ENCODE results near the gene THPO. TPM values are rescaled to one million over a fixed set of nuclear protein-coding genes. Genes with fewer than 3 reads are reported as not detected.

THPO gene
- total RNA-seq, 1 experiment from 2014 or later, result 0.55 TPM

GRCh38 chr3:184333700-184334099 is 44.3 kb downstream of the THPO start (continued):
- TF ChIP-seq ZNF425 (CRISPR knock-in tag; conservative IDR thresholded peaks at IDR 0.05) (no peak), ZBTB21 (CRISPR knock-in tag; IDR thresholded peaks at IDR 0.05; ENCODE audit: borderline replicate concordance) (no peak), FOXJ3 (CRISPR knock-in tag; IDR thresholded peaks at IDR 0.05; ENCODE audit: borderline replicate concordance) (no peak), STAT6 (CRISPR knock-in tag; conservative IDR thresholded peaks at IDR 0.05; ENCODE audit: low read depth) (no peak), ELF4 (CRISPR knock-in tag; IDR thresholded peaks at IDR 0.05; ENCODE audit: low read depth) (no peak), ZNF512 (CRISPR knock-in tag; IDR thresholded peaks at IDR 0.05; ENCODE audit: borderline replicate concordance) (no peak), ATF1 (CRISPR knock-in tag; IDR thresholded peaks at IDR 0.05) (no peak), GRHL2 (CRISPR knock-in tag; IDR thresholded peaks at IDR 0.05; ENCODE audit: insufficient replicate concordance, severe bottlenecking) (no peak)

GRCh38 chr3:184333190-184333589 is 44.8 kb downstream of the THPO start:
- POLR2A ChIA-PET, result no interaction called here
- H3K36me3 Mint-ChIP-seq, result peaks cover 59% of the 10 kb centered on the region

GRCh38 chr3:184332370-184333090 is 45.5 kb downstream of the THPO start:
- Mint-ChIP-seq H3K4me1 (peaks cover 14% of the 10 kb centered on the region), H3K27me3 (ENCODE audit: low read depth) (no peaks in the 10 kb centered on the region), H3K4me3 (no peak overlapping the region), H3K27ac (peak overlapping the region; percentile 21), H3K36me3 (peaks cover 66% of the 10 kb centered on the region), H3K9me3 (no peaks in the 10 kb centered on the region)
- POLR2A ChIA-PET, result no interaction called here
- ATAC-seq (no peak), DNase-seq (ENCODE audit: low spot score) (no peak)
- CTCF ChIA-PET, result no interaction called here
- no peak for TF ChIP-seq ZMAT4 (CRISPR knock-in tag; IDR thresholded peaks at IDR 0.05)
- TF ChIP-seq ZNF232 (CRISPR knock-in tag; IDR thresholded peaks at IDR 0.05), result no peak
- TF ChIP-seq ZNF425 (CRISPR knock-in tag; conservative IDR thresholded peaks at IDR 0.05), result no peak
- no peak for TF ChIP-seq TEAD4 (CRISPR knock-in tag; IDR thresholded peaks at IDR 0.05)
- TF ChIP-seq GRHL2 (CRISPR knock-in tag; IDR thresholded peaks at IDR 0.05; ENCODE audit: insufficient replicate concordance, severe bottlenecking), result no peak
- no peak for TF ChIP-seq SP1 (CRISPR knock-in tag; conservative IDR thresholded peaks at IDR 0.05)
- no peak for TF ChIP-seq ZNF532 (CRISPR knock-in tag; IDR thresholded peaks at IDR 0.05; ENCODE audit: borderline replicate concordance)

More at GRCh38 chr3:184333190-184333589, 44.8 kb downstream of the THPO start:
- no peaks in the 10 kb centered on the region for H3K9me3 Mint-ChIP-seq
- H3K4me1 Mint-ChIP-seq, result peaks cover 21% of the 10 kb centered on the region
- peak overlapping the region; percentile 21 for H3K27ac Mint-ChIP-seq
- H3K27me3 Mint-ChIP-seq (ENCODE audit: low read depth), result no peaks in the 10 kb centered on the region
- DNase-seq (ENCODE audit: low spot score) (no peak), ATAC-seq (no peak)
- no peak overlapping the region for H3K4me3 Mint-ChIP-seq
- CTCF ChIA-PET, result no interaction called here
- TF ChIP-seq ZNF317 (CRISPR knock-in tag; IDR thresholded peaks at IDR 0.05; ENCODE audit: borderline replicate concordance, low read depth) (no peak), E2F5 (CRISPR knock-in tag; IDR thresholded peaks at IDR 0.05) (no peak)
